IMR-90 (cell line): ENCODE data around the gene CABP7. TPM values are rescaled to one million over a fixed set of nuclear protein-coding genes. Genes with fewer than 3 reads are reported as not detected.

Experiments
- ATAC-seq: fragments of 200-7000 bp; cut with Tn5 transposase; 2 replicates; pipeline ENCODE4 v1.9.1; 2020; ENCODE audit warnings: low read depth, mild to moderate bottlenecking, moderate library complexity
- Bru-seq: library from RNA; stranded (reverse); fragments of 400-500 nt; gene quantifications from one replicate; lab custom pipeline; 2021; lab: Mats Ljungman, UMichigan
- BruChase-seq, 2 experiments: library from RNA; stranded (reverse); fragments of 400-500 nt; gene quantifications; one replicate each; lab custom pipeline; 2021; lab: Mats Ljungman, UMichigan
- BruUV-seq: library from RNA; stranded (reverse); fragments of 400-500 nt; replicated peaks from 2 replicates; lab custom pipeline; 2021; lab: Mats Ljungman, UMichigan
- CTCF ChIA-PET: fragments of 300-600 bp; formaldehyde crosslinking; extraction: SDS; loops from one replicate; lab custom pipeline; 2021; ENCODE audit warnings: antibody characterized with exemption; lab: Yijun Ruan, JAX
- POLR2A ChIA-PET: fragments of 300-600 bp; sonication (Branson Sonifier 250); formaldehyde crosslinking; loops from one replicate; lab custom pipeline; 2022; ENCODE audit warnings: antibody characterized with exemption; ENCODE audit not compliant: unreplicated experiment; lab: Charles Lee
- DNase-seq: peaks from one replicate; pipeline ENCODE4 v3.0.0; 2013
- H2AFZ ChIP-seq: replicated peaks from 2 replicates; pipeline ENCODE3; 2013; ENCODE audit warnings: low read length, mild to moderate bottlenecking; ENCODE audit not compliant: poor library complexity
- H2AK5ac ChIP-seq: 2 replicates; pipeline ENCODE4 v1.6.1; 2013; ENCODE audit warnings: low read depth, low read length, inconsistent platforms
- H2AK9ac ChIP-seq: replicated peaks from 2 replicates; pipeline ENCODE3; 2013; ENCODE audit warnings: mild to moderate bottlenecking, low read depth, low read length, moderate library complexity; ENCODE audit not compliant: poor library complexity
- H2BK120ac ChIP-seq: 2 replicates; pipeline ENCODE4 v1.6.1; 2013; ENCODE audit warnings: low read depth, low read length, inconsistent platforms
- H2BK15ac ChIP-seq: 3 replicates; pipeline ENCODE4 v1.6.1; 2013; ENCODE audit warnings: low read depth, low read length, inconsistent platforms
- H2BK20ac ChIP-seq: 2 replicates; pipeline ENCODE4 v1.6.1; 2013; ENCODE audit warnings: low read depth, mild to moderate bottlenecking, inconsistent platforms, low read length, moderate library complexity
- H2BK5ac ChIP-seq: 2 replicates; pipeline ENCODE4 v1.6.1; 2013; ENCODE audit warnings: mild to moderate bottlenecking, low read depth, low read length, inconsistent platforms; ENCODE audit not compliant: poor library complexity, severe bottlenecking
- H3K14ac ChIP-seq: replicated peaks from 2 replicates; pipeline ENCODE4 v1.6.1; 2013; ENCODE audit warnings: low read depth, low read length, inconsistent platforms
- H3K18ac ChIP-seq: 2 replicates; pipeline ENCODE4 v1.6.1; 2013; ENCODE audit warnings: low read depth, low read length, control low read depth
- H3K23ac ChIP-seq: 2 replicates; pipeline ENCODE4 v1.6.1; 2013; ENCODE audit warnings: low read depth, low read length, inconsistent platforms
- H3K27ac ChIP-seq: 2 replicates; pipeline ENCODE4 v1.5.1; 2013; ENCODE audit warnings: mild to moderate bottlenecking, control low read depth, low read length; ENCODE audit not compliant: insufficient read depth
- H3K27me3 ChIP-seq: 2 replicates; pipeline ENCODE4 v1.6.1; 2013; ENCODE audit warnings: low read length; ENCODE audit not compliant: control insufficient read depth, insufficient read depth
- H3K36me3 ChIP-seq: 2 replicates; pipeline ENCODE4 v1.6.1; 2013; ENCODE audit warnings: low read length, mixed read lengths; ENCODE audit not compliant: control insufficient read depth, insufficient read depth
- H3K4ac ChIP-seq: 2 replicates; pipeline ENCODE4 v1.6.1; 2013; ENCODE audit warnings: low read depth, low read length, inconsistent platforms
- H3K4me1 ChIP-seq: 2 replicates; pipeline ENCODE4 v1.6.1; 2013; ENCODE audit warnings: low read length, mixed read lengths; ENCODE audit not compliant: control insufficient read depth, insufficient read depth
- H3K4me2 ChIP-seq: 2 replicates; pipeline ENCODE4 v1.6.1; 2013; ENCODE audit warnings: low read depth, mild to moderate bottlenecking, control low read depth, low read length, moderate library complexity
- H3K4me3 ChIP-seq: 2 replicates; pipeline ENCODE4 v1.5.1; 2013; ENCODE audit warnings: low read depth, mild to moderate bottlenecking, control low read depth, low read length, moderate library complexity; ENCODE audit not compliant: insufficient read depth
- H3K56ac ChIP-seq: 2 replicates; pipeline ENCODE4 v1.6.1; 2013; ENCODE audit warnings: low read length, inconsistent platforms; ENCODE audit not compliant: insufficient read depth; ENCODE audit errors: extremely low read depth
- H3K79me1 ChIP-seq, 2 experiments: 2 replicates each; pipeline ENCODE4 v1.6.1; 2013; ENCODE audit warnings: low read length in 2 of 2, inconsistent platforms in 1 of 2, low read depth in 1 of 2
- H3K9ac ChIP-seq: 2 replicates; pipeline ENCODE4 v1.6.1; 2013; ENCODE audit warnings: low read depth, low read length, control low read depth
- H3K9me1 ChIP-seq: 2 replicates; pipeline ENCODE4 v1.6.1; 2013; ENCODE audit warnings: low read length, inconsistent platforms; ENCODE audit not compliant: insufficient read depth
- H3K9me3 ChIP-seq: 2 replicates; pipeline ENCODE4 v1.6.1; 2013; ENCODE audit warnings: low read length; ENCODE audit not compliant: control insufficient read depth, insufficient read depth
- H4K20me1 ChIP-seq: 2 replicates; pipeline ENCODE4 v1.6.1; 2013; ENCODE audit warnings: low read length, inconsistent platforms; ENCODE audit not compliant: insufficient read depth
- H4K5ac ChIP-seq: 2 replicates; pipeline ENCODE4 v1.6.1; 2013; ENCODE audit warnings: mild to moderate bottlenecking, low read depth, low read length, control low read depth
- H4K8ac ChIP-seq, 2 experiments: 2 replicates each; pipeline ENCODE4 v1.6.1; 2013; ENCODE audit warnings: low read depth in 2 of 2, low read length in 2 of 2, control low read depth in 1 of 2, inconsistent platforms in 1 of 2
- H4K91ac ChIP-seq: 2 replicates; pipeline ENCODE4 v1.6.1; 2013; ENCODE audit warnings: low read depth, low read length, inconsistent platforms; ENCODE audit not compliant: insufficient read depth
- CEBPB ChIP-seq: IDR thresholded peaks from 2 replicates; pipeline ENCODE4 v1.6.1; 2012; ENCODE audit warnings: low read depth, low read length, improper control_type of control experiment
- FOS ChIP-seq: fragments of 150-350 bp; IDR thresholded peaks from 2 replicates; pipeline ENCODE4 v1.6.1; 2016; ENCODE audit warnings: low read depth, low read length
- MAZ ChIP-seq: IDR thresholded peaks from 2 replicates; pipeline ENCODE4 v1.6.1; 2012; ENCODE audit warnings: low read depth, mild to moderate bottlenecking, low read length, improper control_type of control experiment, moderate library complexity, borderline replicate concordance
- MXI1 ChIP-seq: IDR thresholded peaks from 2 replicates; pipeline ENCODE4 v1.6.1; 2012; ENCODE audit warnings: low read depth, mild to moderate bottlenecking, low read length, moderate library complexity, borderline replicate concordance
- WGBS, 2 experiments: methylation state at CpG; one replicate each; pipeline versions ENCODE4 v1.1.5 to v1.1.7; 2013; ENCODE audit warnings: missing lambda C conversion rate in 2 of 2; ENCODE audit not compliant: insufficient read length in 1 of 2; ENCODE audit errors: extremely low coverage in 2 of 2; 5-methylcytosine and 5-hydroxymethylcytosine counted together
- dilution Hi-C: fragments of 300-500 bp; cut with HindIII; formaldehyde crosslinking; loops from one replicate; pipeline ENCODE4 v1.14.3; 2018; ENCODE audit warnings: low sequenced_read_pairs; ENCODE audit not compliant: unreplicated experiment
- in situ Hi-C: fragments of 300-500 bp; cut with MboI; formaldehyde crosslinking; loops from 3 replicates; pipeline ENCODE4 v1.14.3; 2019; ENCODE audit warnings: low sequenced_read_pairs, inconsistent platforms, mixed read lengths
- intact Hi-C: fragments of 100-400 bp; cut with micrococcal nuclease; formaldehyde crosslinking; loops from 2 replicates; pipeline ENCODE4 v1.10.0; 2022
- long read RNA-seq: library from polyadenylated mRNA; unstranded; transcript quantifications from one replicate; pipeline ENCODE4 v2.0.0, GENCODE V29; 2021; ENCODE audit not compliant: unreplicated experiment
- polyA plus RNA-seq, 3 experiments: library from polyadenylated mRNA; depleted of rRNA; stranded (reverse); fragments of >200 nt; gene quantifications; 2 replicates each; pipeline ENCODE4 v1.2.3, GENCODE V29; 2012; ENCODE audit warnings: low replicate concordance in 1 of 3
- total RNA-seq: library from RNA; depleted of rRNA; stranded (reverse); fragments of >200 nt; gene quantifications from 2 replicates; pipeline ENCODE4 v1.2.3, GENCODE V29; 2012; rRNA removed
- TF ChIP-seq, protein P1 (sequence below): fragments of 150-350 bp; IDR thresholded peaks from 2 replicates; pipeline ENCODE4 v1.6.1; 2016; ENCODE audit warnings: low read depth, mild to moderate bottlenecking, low read length, moderate library complexity, borderline replicate concordance

Gene CABP7
- total RNA-seq: under 0.01 TPM in 2 replicates
- polyA plus RNA-seq (2012; rRNA removed): 0.03 and 0.06 TPM in 2 replicates
- polyA plus RNA-seq (2012; cell fraction: cytosol; rRNA removed): 0.07 and 0.11 TPM in 2 replicates
- polyA plus RNA-seq (2012; cell fraction: nucleus; rRNA removed; ENCODE audit: low replicate concordance): 0.05 TPM in 2 replicates
- percentile 7 among the genes with signal in this experiment for Bru-seq, nascent RNA
- BruChase-seq, experiment 1, labeled RNA remaining after a 6-hour chase: not detected
- not detected for BruChase-seq, experiment 2, labeled RNA remaining after a 2-hour chase
- long read RNA-seq, partial matches to known transcripts: 0 of 1 reads
- long read RNA-seq, other reads (novel, unspliced or antisense): 1 of 1 reads

DNA sequence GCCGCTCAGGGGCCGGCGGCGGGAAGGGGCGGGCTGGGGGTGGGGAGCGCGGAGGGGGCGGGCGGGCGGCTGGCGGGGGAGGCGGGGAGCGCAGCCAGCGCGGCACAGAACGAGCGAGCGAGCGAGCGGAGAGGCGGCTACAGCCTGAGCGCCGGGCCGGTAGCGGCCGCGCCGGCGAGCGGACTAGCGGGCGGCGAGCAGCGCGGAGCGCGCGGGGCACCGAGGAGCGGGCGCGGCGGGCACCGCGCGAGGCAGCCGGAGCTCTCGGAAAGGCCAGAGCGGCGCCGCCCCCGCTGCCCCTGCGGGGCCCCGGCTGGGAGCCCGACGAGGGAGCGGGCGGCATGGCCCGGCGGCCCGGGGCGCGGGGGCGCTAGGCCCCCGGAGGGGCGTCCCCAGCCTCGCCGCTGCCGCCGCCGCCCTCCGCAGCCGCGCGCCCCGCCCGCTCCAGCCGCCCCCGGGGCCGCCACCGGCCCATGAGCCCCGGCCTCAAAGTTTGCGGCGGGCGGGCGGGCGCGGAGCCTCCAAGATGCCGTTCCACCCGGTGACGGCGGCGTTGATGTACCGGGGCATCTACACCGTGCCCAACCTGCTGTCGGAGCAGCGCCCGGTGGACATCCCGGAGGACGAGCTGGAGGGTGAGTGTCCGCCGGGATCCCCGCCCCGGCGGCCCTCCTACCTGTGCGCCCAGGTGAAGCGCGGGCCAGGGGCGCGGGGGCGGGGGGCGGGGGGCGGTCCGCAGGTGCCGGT, at the start of gene CABP7:
TSS of gene CABP7 (plus strand) at position 105 of the 747 bp plus-strand sequence. CDS start at position 527, 422 bp downstream.
- Histone ChIP-seq H3K4me2 (no peak within 1 kb of the TSS; the same call in 1 of the 2 replicates), H3K27ac (no peak within 1 kb of the TSS), H4K5ac (no peak within 1 kb of the TSS), H2BK15ac (no peak within 1 kb of the TSS), H3K9me1 (no peaks in the 10 kb centered on the region), H3K36me3 (no peaks in the 10 kb centered on the region), H2BK5ac (no peak within 1 kb of the TSS), H2BK20ac (no peak within 1 kb of the TSS), H3K18ac (no peak within 1 kb of the TSS), H2AFZ (no peak within 1 kb of the TSS), H3K9me3 (no peaks in the 10 kb centered on the region), H4K91ac (no peak within 1 kb of the TSS), H3K14ac (no peak within 1 kb of the TSS), H3K27me3 (peaks cover 72% of the 10 kb centered on the region), H4K20me1 (peaks cover 14% of the 10 kb centered on the region), H4K8ac (no peak within 1 kb of the TSS), H3K4me3 (no peak within 1 kb of the TSS), H3K9ac (no peak within 1 kb of the TSS), H3K23ac (no peak within 1 kb of the TSS), H3K4ac (no peak within 1 kb of the TSS), H3K79me1 (no peaks in the 10 kb centered on the region), H2AK9ac (no peak within 1 kb of the TSS), H2BK120ac (no peak within 1 kb of the TSS), H2AK5ac (no peak within 1 kb of the TSS), H3K56ac (no peak within 1 kb of the TSS), H3K4me1 (no peaks in the 10 kb centered on the region)
- TF ChIP-seq FOS: no peak
- TF ChIP-seq CEBPB: no peak
- no peak for TF ChIP-seq MAZ
- TF ChIP-seq MXI1: no peak
- TF ChIP-seq, protein P1, sequence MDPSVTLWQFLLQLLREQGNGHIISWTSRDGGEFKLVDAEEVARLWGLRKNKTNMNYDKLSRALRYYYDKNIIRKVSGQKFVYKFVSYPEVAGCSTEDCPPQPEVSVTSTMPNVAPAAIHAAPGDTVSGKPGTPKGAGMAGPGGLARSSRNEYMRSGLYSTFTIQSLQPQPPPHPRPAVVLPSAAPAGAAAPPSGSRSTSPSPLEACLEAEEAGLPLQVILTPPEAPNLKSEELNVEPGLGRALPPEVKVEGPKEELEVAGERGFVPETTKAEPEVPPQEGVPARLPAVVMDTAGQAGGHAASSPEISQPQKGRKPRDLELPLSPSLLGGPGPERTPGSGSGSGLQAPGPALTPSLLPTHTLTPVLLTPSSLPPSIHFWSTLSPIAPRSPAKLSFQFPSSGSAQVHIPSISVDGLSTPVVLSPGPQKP: no peak
- POLR2A ChIA-PET: no interaction called here
- CTCF ChIA-PET: no interaction called here
- WGBS, 2 experiments: 2% methylated on average over 49 of the region's 115 CpGs; no CpG with 5 or more reads in 1 of the 2 experiments
- DNase-seq (no peak), ATAC-seq (peak; percentile 61)
- in situ Hi-C loops: no loop called here
- no TSS peak for BruUV-seq
- dilution Hi-C loops: no loop called here
- intact Hi-C loops: no loop called here
